HCT116 (cell line): ENCODE data around the gene WDR64. TPM values are rescaled to one million over a fixed set of nuclear protein-coding genes. Genes with fewer than 3 reads are reported as not detected.

Experiments
- ATAC-seq: fragments of 200-7000 bp; cut with Tn5 transposase; 2 replicates; pipeline ENCODE4 v1.9.1; 2020; ENCODE audit warnings: mild to moderate bottlenecking, moderate library complexity
- BruUV-seq: library from RNA; stranded (reverse); fragments of 400-500 nt; replicated peaks from 2 replicates; lab custom pipeline; 2021; lab: Mats Ljungman, UMichigan
- CTCF ChIA-PET: fragments of 300-600 bp; sonication (Branson Sonifier 250); formaldehyde crosslinking; loops from one replicate; lab custom pipeline; 2021; ENCODE audit warnings: antibody characterized with exemption; lab: Charles Lee
- POLR2A ChIA-PET: fragments of 300-600, 350-600 bp; sonication (Branson Sonifier 250); formaldehyde crosslinking; loops from one replicate; lab custom pipeline; 2021; ENCODE audit warnings: antibody characterized with exemption; lab: Charles Lee
- RAD21 ChIA-PET, 2 experiments: fragments of 300-600 bp; sonication (Branson Sonifier 250); formaldehyde crosslinking; loops; one replicate each; lab custom pipeline; 2023; ENCODE audit warnings: low total read pairs in 2 of 2; ENCODE audit not compliant: uncharacterized antibody in 2 of 2, unreplicated experiment in 2 of 2, low non-redundant PET in 1 of 2; lab: Charles Lee
- DNase-seq: peaks from one replicate; pipeline ENCODE4 v3.0.0-alpha.2; 2010; ENCODE audit warnings: low read depth, low spot score
- H2AFZ ChIP-seq: fragments of 200-600 bp; shearing (Covaris generic), sonication (generic); 2 replicates; pipeline ENCODE4 v1.6.1; 2017; ENCODE audit warnings: low read depth, mixed run types, mixed read lengths, antibody characterized with exemption, low read length; ENCODE audit not compliant: poor library complexity, severe bottlenecking
- H3K27ac ChIP-seq: 2 replicates; pipeline ENCODE4 v1.5.1; 2012; ENCODE audit warnings: low read depth, low read length
- H3K27me3 ChIP-seq: fragments of 200-600 bp; sonication (generic); 2 replicates; pipeline ENCODE4 v1.6.1; 2016; ENCODE audit warnings: mixed run types, low read length, mixed read lengths; ENCODE audit not compliant: insufficient read depth
- H3K36me3 ChIP-seq, 2 experiments: fragments of 200-500 bp in 1 of 2; fragments of 200-600 bp in 1 of 2; sonication (Bioruptor generic) in 1 of 2; sonication (generic) in 1 of 2; 2 replicates each; pipeline versions ENCODE4 v1.5.1 to v1.6.1; 2014 to 2016; ENCODE audit warnings: low read length in 2 of 2, inconsistent platforms in 1 of 2, mixed read lengths in 1 of 2, mixed run types in 1 of 2; ENCODE audit not compliant: insufficient read depth in 2 of 2, control insufficient read depth in 1 of 2
- H3K4me1 ChIP-seq, 2 experiments: fragments of 200-600 bp in 1 of 2; sonication (generic) in 1 of 2; 2 replicates each; pipeline versions ENCODE4 v1.5.1 to v1.6.1; 2012 to 2017; ENCODE audit warnings: low read length in 2 of 2, inconsistent platforms in 1 of 2, mild to moderate bottlenecking in 1 of 2, mixed read lengths in 1 of 2, mixed run types in 1 of 2, moderate library complexity in 1 of 2; ENCODE audit not compliant: insufficient read depth in 2 of 2, control insufficient read depth in 1 of 2
- H3K4me2 ChIP-seq: fragments of 200-600 bp; sonication (generic); 2 replicates; pipeline ENCODE4 v1.6.1; 2017; ENCODE audit warnings: mixed run types, low read length, mixed read lengths
- H3K4me3 ChIP-seq, 2 experiments: fragments of 200-600 bp in 1 of 2; sonication (generic) in 1 of 2; replicated peaks in 1 of 2; 2 replicates each; pipeline ENCODE4 v1.5.1; 2011 to 2016; ENCODE audit warnings: low read length in 2 of 2, control low read depth in 1 of 2, low read depth in 1 of 2, mild to moderate bottlenecking in 1 of 2, mixed read lengths in 1 of 2, mixed run types in 1 of 2
- H3K79me2 ChIP-seq: fragments of 200-600 bp; sonication (generic); 2 replicates; pipeline ENCODE4 v1.6.1; 2017; ENCODE audit warnings: mild to moderate bottlenecking, mixed run types, low read length, moderate library complexity, mixed read lengths; ENCODE audit not compliant: insufficient read depth
- H3K9ac ChIP-seq: fragments of 200-600 bp; sonication (generic); 2 replicates; pipeline ENCODE4 v1.6.1; 2016; ENCODE audit warnings: low read length, mixed read lengths
- H3K9me2 ChIP-seq: fragments of 200-600 bp; sonication (generic), shearing (Covaris generic); 2 replicates; pipeline ENCODE4 v1.6.1; 2017; ENCODE audit warnings: mixed run types, mild to moderate bottlenecking, moderate library complexity; ENCODE audit not compliant: insufficient read depth
- H3K9me3 ChIP-seq, 2 experiments: fragments of 200-500 bp in 1 of 2; fragments of 200-600 bp in 1 of 2; sonication (Bioruptor generic) in 1 of 2; sonication (generic) in 1 of 2; 2 replicates each; pipeline ENCODE4 v1.6.1; 2014 to 2017; ENCODE audit warnings: low read length in 2 of 2, mixed read lengths in 2 of 2, inconsistent platforms in 1 of 2, low read depth in 1 of 2, mild to moderate bottlenecking in 1 of 2, mixed run types in 1 of 2, moderate library complexity in 1 of 2; ENCODE audit not compliant: control insufficient read depth in 1 of 2, insufficient read depth in 1 of 2
- H4K20me1 ChIP-seq: fragments of 200-600 bp; sonication (generic), shearing (Covaris generic); 2 replicates; pipeline ENCODE4 v1.6.1; 2017; ENCODE audit warnings: mixed run types, mild to moderate bottlenecking, moderate library complexity; ENCODE audit not compliant: insufficient read depth
- CBX3 ChIP-seq: IDR thresholded peaks from 2 replicates; pipeline ENCODE4 v1.6.1; 2012; ENCODE audit warnings: low read depth
- CEBPB ChIP-seq: IDR thresholded peaks from 2 replicates; pipeline ENCODE4 v1.6.1; 2012; ENCODE audit warnings: low read depth
- EZH2 ChIP-seq: fragments of 200-600 bp; sonication (generic); IDR thresholded peaks from 2 replicates; pipeline ENCODE4 v1.6.1; 2017; ENCODE audit warnings: antibody characterized with exemption, mixed run types
- EZH2phosphoT487 ChIP-seq: fragments of 200-600 bp; IDR thresholded peaks from 2 replicates; pipeline ENCODE4 v1.6.1; 2018; ENCODE audit warnings: antibody characterized with exemption, borderline replicate concordance
- FOSL1 ChIP-seq: IDR thresholded peaks from 2 replicates; pipeline ENCODE4 v1.6.1; 2012; ENCODE audit warnings: low read depth
- POLR2AphosphoS5 ChIP-seq: IDR thresholded peaks from 2 replicates; pipeline ENCODE4 v1.6.1; 2011; ENCODE audit warnings: mild to moderate bottlenecking, low read depth, low read length, moderate library complexity
- RAD21 ChIP-seq: IDR thresholded peaks from 2 replicates; pipeline ENCODE4 v1.6.1; 2012; ENCODE audit warnings: low read depth, mild to moderate bottlenecking
- SIN3A ChIP-seq: IDR thresholded peaks from 2 replicates; pipeline ENCODE4 v1.6.1; 2012; ENCODE audit warnings: low read depth
- SP1 ChIP-seq: IDR thresholded peaks from 2 replicates; pipeline ENCODE4 v1.6.1; 2012; ENCODE audit warnings: low read depth
- SRF ChIP-seq: IDR thresholded peaks from 2 replicates; pipeline ENCODE4 v1.6.1; 2012; ENCODE audit warnings: low read depth
- TCF7L2 ChIP-seq: IDR thresholded peaks from 2 replicates; pipeline ENCODE4 v1.7.0; 2011; ENCODE audit warnings: borderline replicate concordance, inconsistent platforms; ENCODE audit not compliant: insufficient read depth, insufficient read length; ENCODE audit errors: extremely low read depth
- ZFX ChIP-seq: fragments of 450-650 bp; IDR thresholded peaks from 2 replicates; pipeline ENCODE4 v1.6.1; 2017
- intact Hi-C: fragments of 100-400 bp; cut with micrococcal nuclease; formaldehyde crosslinking; loops from 2 replicates; pipeline ENCODE4 v1.10.0; 2022
- total RNA-seq: library from RNA; stranded (reverse); gene quantifications from one replicate; pipeline ENCODE4 v1.2.1, GENCODE V29; 2021; ENCODE audit not compliant: unreplicated experiment
- TF ChIP-seq, protein P1 (sequence below): IDR thresholded peaks from 2 replicates; pipeline ENCODE4 v1.6.1; 2012
- TF ChIP-seq, protein P2 (sequence below): IDR thresholded peaks from 2 replicates; pipeline ENCODE4 v1.6.1; 2011; ENCODE audit warnings: mild to moderate bottlenecking, low read length, moderate library complexity; ENCODE audit not compliant: insufficient replicate concordance; ENCODE audit errors: extremely low read depth

WDR64 gene
- total RNA-seq, 1 experiment from 2014 or later: not detected

DNA sequence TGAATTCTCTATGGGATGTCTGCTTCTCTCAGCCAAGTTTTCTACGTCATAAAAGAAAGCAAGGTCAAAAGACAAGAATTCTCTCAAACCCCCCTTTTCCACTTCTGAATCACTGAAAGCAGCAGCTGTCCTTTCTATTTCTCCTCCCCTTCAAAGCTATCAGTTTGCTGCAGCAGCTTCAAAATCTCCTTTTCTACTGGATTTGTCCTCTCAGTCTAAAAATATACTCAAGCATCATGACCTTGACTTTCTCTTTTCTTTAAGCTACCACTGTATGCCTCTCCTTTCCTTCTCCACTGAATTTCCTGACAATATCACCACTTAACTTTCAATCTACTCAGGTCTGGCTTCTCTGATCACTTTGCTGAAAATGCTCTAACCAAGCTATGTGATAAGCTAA, 1.9 kb downstream of the WDR64 start:
- RAD21 ChIA-PET: no interaction called here

More for the DNA sequence above, 1.9 kb downstream of the WDR64 start:
- Histone ChIP-seq H3K4me2 (no peak overlapping the region), H2AFZ (no peak overlapping the region), H3K9me3 (no peaks in the 10 kb centered on the region), H3K79me2 (no peaks in the 10 kb centered on the region), H3K27me3 (no peaks in the 10 kb centered on the region)
- TF ChIP-seq, protein P1, sequence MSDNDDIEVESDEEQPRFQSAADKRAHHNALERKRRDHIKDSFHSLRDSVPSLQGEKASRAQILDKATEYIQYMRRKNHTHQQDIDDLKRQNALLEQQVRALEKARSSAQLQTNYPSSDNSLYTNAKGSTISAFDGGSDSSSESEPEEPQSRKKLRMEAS: no peak
- no peak for TF ChIP-seq POLR2AphosphoS5
- TF ChIP-seq EZH2phosphoT487: no peak
- no peak for TF ChIP-seq EZH2
- TF ChIP-seq SP1: no peak
- TF ChIP-seq SRF: no peak
- no peak for TF ChIP-seq SIN3A
- TF ChIP-seq, protein P2, sequence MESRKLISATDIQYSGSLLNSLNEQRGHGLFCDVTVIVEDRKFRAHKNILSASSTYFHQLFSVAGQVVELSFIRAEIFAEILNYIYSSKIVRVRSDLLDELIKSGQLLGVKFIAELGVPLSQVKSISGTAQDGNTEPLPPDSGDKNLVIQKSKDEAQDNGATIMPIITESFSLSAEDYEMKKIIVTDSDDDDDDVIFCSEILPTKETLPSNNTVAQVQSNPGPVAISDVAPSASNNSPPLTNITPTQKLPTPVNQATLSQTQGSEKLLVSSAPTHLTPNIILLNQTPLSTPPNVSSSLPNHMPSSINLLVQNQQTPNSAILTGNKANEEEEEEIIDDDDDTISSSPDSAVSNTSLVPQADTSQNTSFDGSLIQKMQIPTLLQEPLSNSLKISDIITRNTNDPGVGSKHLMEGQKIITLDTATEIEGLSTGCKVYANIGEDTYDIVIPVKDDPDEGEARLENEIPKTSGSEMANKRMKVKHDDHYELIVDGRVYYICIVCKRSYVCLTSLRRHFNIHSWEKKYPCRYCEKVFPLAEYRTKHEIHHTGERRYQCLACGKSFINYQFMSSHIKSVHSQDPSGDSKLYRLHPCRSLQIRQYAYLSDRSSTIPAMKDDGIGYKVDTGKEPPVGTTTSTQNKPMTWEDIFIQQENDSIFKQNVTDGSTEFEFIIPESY: no peak
- TF ChIP-seq ZFX: no peak
- no peak for TF ChIP-seq FOSL1
- no peak for TF ChIP-seq TCF7L2
- no peak for TF ChIP-seq RAD21
- TF ChIP-seq CBX3: no peak
- no peak for TF ChIP-seq CEBPB
- TF ChIP-seq, all 23 proteins: peak for 0
- H3K4me1 ChIP-seq: no peaks in the 10 kb centered on the region
- ATAC-seq (no peak), DNase-seq (no peak)
- BruUV-seq: no TSS peak
- no peaks in the 10 kb centered on the region for H3K9me2 ChIP-seq
- ChIA-PET POLR2A (no interaction called here), CTCF (no interaction called here)
- H4K20me1 ChIP-seq: no peaks in the 10 kb centered on the region
- no peaks in the 10 kb centered on the region for H3K36me3 ChIP-seq
- intact Hi-C loops: no loop called here
- no peak overlapping the region for H3K9ac ChIP-seq
- no peak overlapping the region for H3K27ac ChIP-seq
- no peak overlapping the region for H3K4me3 ChIP-seq
